ENCODE results near the gene CHKB.

GRCh38 chr22:50546326-50547262 lies 36.1 kb downstream of the CHKB start:
- TF ChIP-seq EZH2 (IDR thresholded peaks at IDR 0.05; ENCODE audit: borderline replicate concordance, low read length), result no peak
- no peak for TF ChIP-seq CTCF (IDR thresholded peaks at IDR 0.05; ENCODE audit: low read length)
